ENCODE measurements around the gene RGS10.

The RGS10 gene

DNA sequence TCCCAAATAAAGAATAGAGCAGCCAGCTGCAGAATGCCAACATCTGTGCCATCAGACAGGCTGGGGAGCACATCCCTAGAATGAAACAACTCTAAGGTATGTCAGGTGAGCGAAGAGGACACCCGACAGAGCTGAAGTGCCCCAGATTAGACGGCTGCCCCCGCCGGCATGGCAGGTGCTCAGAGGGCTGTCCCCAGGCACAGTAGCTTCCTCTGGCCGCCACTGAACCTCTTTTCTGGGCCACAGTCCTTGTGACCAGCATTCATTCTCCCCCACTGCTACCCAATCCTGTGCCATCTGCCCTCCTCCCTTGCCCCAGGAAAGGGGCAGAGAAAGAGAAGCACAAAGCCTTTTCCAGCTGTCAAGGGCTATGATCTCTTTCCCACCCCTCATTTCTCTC is 41.7 kb downstream of the RGS10 start:
- Histone ChIP-seq H3K27ac (ENCODE audit: low read length) (no peak overlapping the region), H2AFZ (ENCODE audit: low read length) (no peak overlapping the region), H3K4me3 (ENCODE audit: low read length) (no peak overlapping the region), H3K9ac (ENCODE audit: low read length) (no peak overlapping the region), H3K79me2 (ENCODE audit: low read length) (no peaks in the 10 kb centered on the region), H3K4me1 (ENCODE audit: low read length) (no peaks in the 10 kb centered on the region), H3K36me3 (replicated peaks; ENCODE audit: insufficient read depth, low read length) (no peaks in the 10 kb centered on the region), H3K4me2 (ENCODE audit: low read depth, low read length) (no peak overlapping the region), H4K20me1 (ENCODE audit: insufficient read depth, low read length) (no peaks in the 10 kb centered on the region), H3K9me2 (replicated peaks; ENCODE audit: insufficient read depth, low read length) (no peaks in the 10 kb centered on the region), H3K9me3 (replicated peaks; ENCODE audit: insufficient read depth, low read length) (no peaks in the 10 kb centered on the region), H3K27me3 (replicated peaks; ENCODE audit: insufficient read depth, low read length) (no peaks in the 10 kb centered on the region), H3F3A (ENCODE audit: insufficient read depth, low read length) (no peaks in the 10 kb centered on the region)
- TF ChIP-seq EZH2phosphoT487 (IDR thresholded peaks at IDR 0.05; ENCODE audit: low read length) (no peak), EZH2 (optimal IDR thresholded peaks at IDR 0.05; ENCODE audit: low read depth, low read length) (no peak)
- no peak for DNase-seq

GRCh38 chr10:119500123-119500795 is 42.3 kb downstream of the RGS10 start:
- H3K4me3 ChIP-seq (ENCODE audit: low read length) = no peak overlapping the region
- H3K4me1 ChIP-seq (ENCODE audit: low read length) = no peaks in the 10 kb centered on the region
- H3K9me3 ChIP-seq (replicated peaks; ENCODE audit: insufficient read depth, low read length) = no peaks in the 10 kb centered on the region
- H3K27ac ChIP-seq (ENCODE audit: low read length) = no peak overlapping the region
- no peaks in the 10 kb centered on the region for H3K27me3 ChIP-seq (replicated peaks; ENCODE audit: insufficient read depth, low read length)
- no peak overlapping the region for H3K4me2 ChIP-seq (ENCODE audit: low read depth, low read length)
- H3F3A ChIP-seq (ENCODE audit: insufficient read depth, low read length) = no peaks in the 10 kb centered on the region
- H3K36me3 ChIP-seq (replicated peaks; ENCODE audit: insufficient read depth, low read length) = no peaks in the 10 kb centered on the region
- no peaks in the 10 kb centered on the region for H4K20me1 ChIP-seq (ENCODE audit: insufficient read depth, low read length)
- H3K9me2 ChIP-seq (replicated peaks; ENCODE audit: insufficient read depth, low read length) = no peaks in the 10 kb centered on the region
- DNase-seq = no peak
- TF ChIP-seq, protein P1, sequence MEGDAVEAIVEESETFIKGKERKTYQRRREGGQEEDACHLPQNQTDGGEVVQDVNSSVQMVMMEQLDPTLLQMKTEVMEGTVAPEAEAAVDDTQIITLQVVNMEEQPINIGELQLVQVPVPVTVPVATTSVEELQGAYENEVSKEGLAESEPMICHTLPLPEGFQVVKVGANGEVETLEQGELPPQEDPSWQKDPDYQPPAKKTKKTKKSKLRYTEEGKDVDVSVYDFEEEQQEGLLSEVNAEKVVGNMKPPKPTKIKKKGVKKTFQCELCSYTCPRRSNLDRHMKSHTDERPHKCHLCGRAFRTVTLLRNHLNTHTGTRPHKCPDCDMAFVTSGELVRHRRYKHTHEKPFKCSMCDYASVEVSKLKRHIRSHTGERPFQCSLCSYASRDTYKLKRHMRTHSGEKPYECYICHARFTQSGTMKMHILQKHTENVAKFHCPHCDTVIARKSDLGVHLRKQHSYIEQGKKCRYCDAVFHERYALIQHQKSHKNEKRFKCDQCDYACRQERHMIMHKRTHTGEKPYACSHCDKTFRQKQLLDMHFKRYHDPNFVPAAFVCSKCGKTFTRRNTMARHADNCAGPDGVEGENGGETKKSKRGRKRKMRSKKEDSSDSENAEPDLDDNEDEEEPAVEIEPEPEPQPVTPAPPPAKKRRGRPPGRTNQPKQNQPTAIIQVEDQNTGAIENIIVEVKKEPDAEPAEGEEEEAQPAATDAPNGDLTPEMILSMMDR (IDR thresholded peaks at IDR 0.05; ENCODE audit: low read length) = no peak
- TF ChIP-seq EZH2 (optimal IDR thresholded peaks at IDR 0.05; ENCODE audit: low read depth, low read length) (no peak), EZH2phosphoT487 (IDR thresholded peaks at IDR 0.05; ENCODE audit: low read length) (no peak)
- H3K79me2 ChIP-seq (ENCODE audit: low read length) = no peaks in the 10 kb centered on the region
- H2AFZ ChIP-seq (ENCODE audit: low read length) = no peak overlapping the region
- H3K9ac ChIP-seq (ENCODE audit: low read length) = no peak overlapping the region

DNA sequence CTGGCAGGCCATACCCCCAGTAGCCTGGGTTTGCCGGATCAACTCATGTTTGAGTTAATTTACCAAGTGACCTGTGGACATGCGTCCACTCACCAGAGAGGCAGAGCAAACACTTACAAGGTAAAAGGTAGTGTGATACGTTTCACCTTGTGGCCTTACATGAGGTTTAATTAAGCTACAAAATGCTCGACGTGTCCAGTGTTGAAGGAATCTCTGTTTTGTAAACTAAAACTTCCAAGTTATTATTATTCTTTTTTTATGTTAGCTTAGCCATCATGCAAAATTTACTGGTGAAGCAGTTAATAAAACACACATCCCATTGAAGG is 42.9 kb downstream of the RGS10 start:
- Histone ChIP-seq H3K9me2 (replicated peaks; ENCODE audit: insufficient read depth, low read length) (no peaks in the 10 kb centered on the region), H3K4me2 (ENCODE audit: low read depth, low read length) (no peak overlapping the region), H3K9me3 (replicated peaks; ENCODE audit: insufficient read depth, low read length) (no peaks in the 10 kb centered on the region), H2AFZ (ENCODE audit: low read length) (no peak overlapping the region), H3K27me3 (replicated peaks; ENCODE audit: insufficient read depth, low read length) (no peaks in the 10 kb centered on the region), H3K27ac (ENCODE audit: low read length) (no peak overlapping the region), H3F3A (ENCODE audit: insufficient read depth, low read length) (no peaks in the 10 kb centered on the region), H3K9ac (ENCODE audit: low read length) (no peak overlapping the region), H3K36me3 (replicated peaks; ENCODE audit: insufficient read depth, low read length) (no peaks in the 10 kb centered on the region), H3K4me1 (ENCODE audit: low read length) (no peaks in the 10 kb centered on the region), H4K20me1 (ENCODE audit: insufficient read depth, low read length) (no peaks in the 10 kb centered on the region), H3K4me3 (ENCODE audit: low read length) (no peak overlapping the region), H3K79me2 (ENCODE audit: low read length) (no peaks in the 10 kb centered on the region)
- TF ChIP-seq, protein P1 (IDR thresholded peaks at IDR 0.05; ENCODE audit: low read length) = no peak
- no peak for TF ChIP-seq EZH2phosphoT487 (IDR thresholded peaks at IDR 0.05; ENCODE audit: low read length)
- no peak for TF ChIP-seq EZH2 (optimal IDR thresholded peaks at IDR 0.05; ENCODE audit: low read depth, low read length)
- no peak for DNase-seq

DNA sequence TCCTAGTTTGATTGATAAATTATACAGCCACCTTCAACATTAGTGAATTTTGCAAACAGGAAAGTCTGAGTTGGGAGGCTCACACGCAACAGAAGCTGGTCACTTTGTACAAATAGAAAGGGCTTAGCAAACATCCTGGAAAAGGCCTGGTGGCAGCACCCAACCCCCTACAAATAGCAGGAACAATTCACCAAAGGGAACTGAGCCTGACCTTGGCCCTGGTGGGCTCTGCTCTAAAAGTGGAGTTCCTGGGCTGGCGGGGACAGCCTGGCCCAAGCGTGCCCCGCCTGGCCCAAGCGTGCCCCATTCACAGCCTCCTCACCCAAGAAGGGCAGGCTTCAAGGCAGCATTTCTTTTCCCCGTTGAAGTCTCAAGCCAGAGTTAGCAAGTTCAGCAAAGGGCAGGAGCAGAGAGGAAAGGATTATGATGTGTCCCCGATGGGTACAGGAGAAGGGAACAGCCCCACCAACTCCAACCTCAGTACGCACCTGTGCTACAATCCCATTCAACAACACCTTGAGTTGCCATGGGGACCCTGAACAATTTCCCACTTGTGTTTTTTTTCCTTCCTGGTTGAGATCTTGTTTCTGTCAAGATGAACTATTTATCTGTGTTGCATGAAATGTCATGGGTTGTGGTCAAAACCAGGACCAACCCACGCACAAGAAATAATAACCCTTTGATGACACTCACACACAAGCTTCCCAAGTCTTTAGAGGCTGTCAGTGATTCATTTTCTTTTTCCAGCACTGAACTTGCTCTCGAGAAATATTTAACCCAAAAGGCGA is 43.4 kb downstream of the RGS10 start:
- no peaks in the 10 kb centered on the region for H3K27me3 ChIP-seq (replicated peaks; ENCODE audit: insufficient read depth, low read length)
- no peak overlapping the region for H3K27ac ChIP-seq (ENCODE audit: low read length)

More for the DNA sequence above, 43.4 kb downstream of the RGS10 start:
- Histone ChIP-seq H3F3A (ENCODE audit: insufficient read depth, low read length) (no peaks in the 10 kb centered on the region), H4K20me1 (ENCODE audit: insufficient read depth, low read length) (no peaks in the 10 kb centered on the region), H3K9me3 (replicated peaks; ENCODE audit: insufficient read depth, low read length) (no peaks in the 10 kb centered on the region), H3K4me3 (ENCODE audit: low read length) (no peak overlapping the region), H2AFZ (ENCODE audit: low read length) (no peak overlapping the region), H3K79me2 (ENCODE audit: low read length) (no peaks in the 10 kb centered on the region), H3K9me2 (replicated peaks; ENCODE audit: insufficient read depth, low read length) (no peaks in the 10 kb centered on the region), H3K4me2 (ENCODE audit: low read depth, low read length) (no peak overlapping the region), H3K9ac (ENCODE audit: low read length) (no peak overlapping the region), H3K36me3 (replicated peaks; ENCODE audit: insufficient read depth, low read length) (no peaks in the 10 kb centered on the region), H3K4me1 (ENCODE audit: low read length) (no peaks in the 10 kb centered on the region)
- no peak for DNase-seq
- TF ChIP-seq EZH2 (optimal IDR thresholded peaks at IDR 0.05; ENCODE audit: low read depth, low read length) = no peak
- no peak for TF ChIP-seq EZH2phosphoT487 (IDR thresholded peaks at IDR 0.05; ENCODE audit: low read length)
- TF ChIP-seq, protein P1 (IDR thresholded peaks at IDR 0.05; ENCODE audit: low read length) = no peak

All from MM.1S (cell line).